Right ventricle myocardium inferior (tissue), 1 donor: ENCODE results near the gene IGLON5. TPM values are rescaled to one million over a fixed set of nuclear protein-coding genes. Genes with fewer than 3 reads are reported as not detected.

Experiments
- ATAC-seq: fragments of 200-7000 bp; cut with Tn5 transposase; one replicate; pipeline ENCODE4 v1.9.1; 2020; ENCODE audit warnings: mild to moderate bottlenecking, moderate library complexity
- DNase-seq: peaks from one replicate; pipeline ENCODE4 v3.0.0; 2021; ENCODE audit errors: missing footprints
- intact Hi-C: fragments of 100-400 bp; cut with DNase I; formaldehyde crosslinking; loops from one replicate; pipeline ENCODE4 v1.11.0; 2022
- long read RNA-seq: library from polyadenylated mRNA; unstranded; transcript quantifications from one replicate; pipeline ENCODE4 v2.0.0, GENCODE V29; 2021
- total RNA-seq: library from RNA; stranded (reverse); fragmentation: NEBNext Ultra II Directional; extraction: Animal tissue kit (Norgen Biotek cat#: 25700); gene quantifications from one replicate; pipeline ENCODE4 v1.2.1, GENCODE V29; 2021
- donor health status: DM: no; HTN: yes; CAD: no; lungs with severe emphysema.

Gene IGLON5
- not detected for total RNA-seq
- long read RNA-seq, result 0 reads

- DNase-seq (no peak), ATAC-seq (no peak)
- intact Hi-C loops, result no loop called here
These were observed at the start of gene IGLON5 for GRCh38 chr19:51311351-51312257. Gene IGLON5, plus strand, starts transcription at chr19:51311644. Its CDS starts 204 bp downstream, at chr19:51311848.

- intact Hi-C loops, result no loop called here
- DNase-seq (no peak), ATAC-seq (no peak)
These were observed 47.6 kb upstream of the IGLON5 start for GRCh38 chr19:51263808-51264207.

DNA sequence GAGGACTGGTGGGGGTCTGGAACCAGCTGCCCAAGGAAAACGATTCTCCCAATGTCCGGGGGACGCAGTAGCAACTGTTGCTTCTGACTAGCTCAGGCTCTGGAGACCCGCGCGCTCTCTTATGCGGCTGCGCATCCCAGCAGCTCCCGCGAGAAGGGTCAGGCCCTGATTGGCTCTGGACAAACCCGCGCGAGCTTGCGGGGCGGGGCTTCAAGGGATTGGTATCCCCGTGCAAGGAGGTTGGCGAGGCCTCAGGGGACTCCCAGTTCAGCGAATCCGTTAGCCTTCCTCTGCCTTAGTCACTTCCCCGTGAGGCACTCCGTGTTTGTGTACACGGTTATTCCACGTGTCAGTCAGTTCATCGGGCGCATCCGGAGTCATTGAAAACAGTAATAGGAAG lies 40.4 kb upstream of the IGLON5 start:
- peak; percentile 13 for ATAC-seq
- no peak for DNase-seq
- intact Hi-C loops, result no loop called here

- DNase-seq, result no peak
- intact Hi-C loops, result no loop called here
- ATAC-seq, result no peak
These were observed 39.1 kb upstream of the IGLON5 start for GRCh38 chr19:51272183-51272810.

- DNase-seq, result no peak
- ATAC-seq, result no peak
- intact Hi-C loops, result no loop called here
These were observed 37.2 kb upstream of the IGLON5 start for GRCh38 chr19:51274049-51274770.

- DNase-seq (no peak), ATAC-seq (no peak)
- intact Hi-C loops, result no loop called here
These were observed 34.3 kb upstream of the IGLON5 start for GRCh38 chr19:51277112-51277511.

DNA sequence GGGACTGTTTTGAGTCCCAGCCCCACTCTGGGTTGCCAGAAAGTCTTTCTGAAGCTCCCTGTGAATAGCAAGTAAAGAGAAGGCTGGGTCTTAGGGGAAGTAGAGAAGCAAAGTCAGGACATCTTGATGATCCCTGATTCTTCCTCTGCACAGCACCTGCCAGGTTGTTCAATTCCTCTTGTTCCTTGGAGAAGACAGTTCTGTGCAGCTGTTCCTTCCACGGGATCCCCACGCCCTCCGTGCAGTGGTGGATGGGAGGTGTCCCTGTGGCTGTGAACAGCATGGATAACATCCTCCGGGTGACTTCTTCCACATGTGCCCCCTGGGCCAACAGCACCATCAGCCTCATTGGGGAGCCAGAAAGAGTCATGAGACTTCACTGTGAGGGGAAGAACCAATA lies 29.1 kb upstream of the IGLON5 start:
- ATAC-seq (no peak), DNase-seq (no peak)
- intact Hi-C loops, result no loop called here

DNA sequence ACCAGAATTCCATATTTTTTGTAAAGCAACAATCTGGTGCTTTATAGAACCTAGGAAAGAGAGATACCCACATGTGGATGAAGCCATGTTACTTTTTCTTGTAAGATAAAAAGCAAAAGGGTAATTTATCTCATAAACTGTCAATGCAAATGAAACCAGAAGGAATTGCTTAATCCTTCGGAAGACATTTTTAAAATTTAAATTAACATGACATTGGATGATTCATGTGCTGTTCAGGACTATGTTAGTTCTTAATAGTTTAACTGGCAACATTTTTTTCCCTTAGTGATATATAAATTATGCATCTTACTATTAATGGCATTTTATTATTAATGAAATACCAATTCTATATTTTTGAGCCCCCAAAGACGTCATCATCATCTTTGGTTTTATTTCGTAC lies 25.8 kb upstream of the IGLON5 start:
- intact Hi-C loops, result no loop called here
- no peak for ATAC-seq

DNA sequence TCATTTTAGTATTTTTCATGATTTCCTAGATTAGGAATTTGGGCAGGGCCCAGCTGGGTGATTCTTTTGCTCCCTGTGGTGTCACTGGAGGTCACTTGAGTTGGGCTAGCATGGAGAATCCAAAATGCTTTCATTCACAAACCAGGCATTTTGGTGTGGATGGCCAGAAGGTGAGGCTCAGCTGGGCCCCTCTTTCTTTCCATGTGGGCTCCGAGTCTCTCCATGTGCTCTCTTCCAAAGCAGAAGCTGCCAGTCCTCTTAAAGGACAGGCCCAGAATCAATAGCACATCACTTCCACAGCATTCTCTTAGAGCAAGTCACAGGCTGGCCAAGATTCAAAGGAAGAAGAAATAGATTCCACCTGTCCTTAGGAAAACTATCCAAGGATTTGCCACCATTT lies 21.8 kb upstream of the IGLON5 start:
- no peak for ATAC-seq
- DNase-seq, result no peak
- intact Hi-C loops, result no loop called here

More for the DNA sequence above, 25.8 kb upstream of the IGLON5 start:
- no peak for DNase-seq

GRCh38 chr19:51292971-51293370 lies 18.5 kb upstream of the IGLON5 start:
- ATAC-seq, result peak; percentile 80
- no peak for DNase-seq
- intact Hi-C loops, result no loop called here

- ATAC-seq (no peak), DNase-seq (no peak)
- intact Hi-C loops, result no loop called here
These were observed 17.8 kb upstream of the IGLON5 start for GRCh38 chr19:51293571-51294210.

DNA sequence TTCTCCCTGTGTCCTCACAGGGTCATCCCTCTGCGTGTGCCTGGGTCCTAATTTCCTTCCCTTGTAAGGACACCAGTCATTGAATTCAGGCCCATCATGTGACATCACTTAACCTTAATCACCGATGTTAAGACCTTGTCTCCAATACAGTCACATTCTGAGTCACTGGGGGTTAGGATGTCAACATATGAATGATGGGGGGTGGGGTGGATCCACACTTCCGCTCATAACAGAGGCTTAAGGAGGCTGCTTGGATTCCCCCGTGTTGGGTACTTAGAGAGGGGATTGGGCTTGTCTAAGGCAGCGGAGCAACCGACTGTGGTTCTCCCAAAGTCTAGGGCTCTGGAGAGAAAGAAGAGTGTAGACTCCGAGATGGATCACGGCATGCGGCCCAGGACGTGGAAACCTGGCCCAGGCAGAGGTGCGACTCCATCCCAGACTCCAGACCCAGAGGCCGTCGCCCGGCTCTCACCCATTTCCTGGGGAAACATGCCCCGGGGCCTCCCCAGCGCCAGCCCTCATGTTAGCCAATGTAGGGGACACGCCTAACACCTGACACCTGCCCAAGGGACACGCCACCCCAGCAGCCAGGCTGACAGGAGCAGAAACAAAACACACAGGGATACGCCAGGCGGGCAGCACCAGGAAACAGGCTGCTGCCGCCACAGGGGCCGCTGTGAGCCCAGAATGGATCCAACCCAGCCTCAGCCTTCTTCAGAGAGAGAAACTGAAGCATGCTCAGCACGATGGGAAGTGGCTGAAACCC lies 17.1 kb upstream of the IGLON5 start:
- no peak for DNase-seq
- intact Hi-C loops, result no loop called here
- no peak for ATAC-seq

DNA sequence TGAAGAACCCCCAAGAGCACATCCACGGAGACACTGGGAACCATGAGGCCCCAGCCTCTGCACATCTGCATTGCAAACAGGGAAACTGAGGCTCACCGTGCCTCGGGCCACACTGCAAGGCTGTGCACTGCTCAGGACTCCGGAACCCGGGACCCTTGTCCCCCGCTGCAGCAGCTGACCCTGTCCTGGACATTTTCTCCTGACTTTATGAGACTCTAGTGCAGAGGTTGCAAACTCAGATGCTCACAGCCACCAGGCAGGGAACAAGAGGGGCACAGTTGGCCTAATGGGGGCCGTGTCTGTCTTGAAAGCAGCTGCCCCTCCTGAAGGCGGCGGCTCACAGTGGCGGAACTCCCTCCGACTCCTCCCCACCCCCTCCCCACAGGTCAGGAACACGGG lies 16.5 kb upstream of the IGLON5 start:
- DNase-seq, result no peak
- intact Hi-C loops, result no loop called here
- no peak for ATAC-seq

GRCh38 chr19:51295382-51296126 lies 15.9 kb upstream of the IGLON5 start:
- intact Hi-C loops, result no loop called here
- ATAC-seq (no peak), DNase-seq (no peak)

GRCh38 chr19:51296336-51297093 lies 14.9 kb upstream of the IGLON5 start:
- intact Hi-C loops, result no loop called here
- ATAC-seq, result no peak
- no peak for DNase-seq

DNA sequence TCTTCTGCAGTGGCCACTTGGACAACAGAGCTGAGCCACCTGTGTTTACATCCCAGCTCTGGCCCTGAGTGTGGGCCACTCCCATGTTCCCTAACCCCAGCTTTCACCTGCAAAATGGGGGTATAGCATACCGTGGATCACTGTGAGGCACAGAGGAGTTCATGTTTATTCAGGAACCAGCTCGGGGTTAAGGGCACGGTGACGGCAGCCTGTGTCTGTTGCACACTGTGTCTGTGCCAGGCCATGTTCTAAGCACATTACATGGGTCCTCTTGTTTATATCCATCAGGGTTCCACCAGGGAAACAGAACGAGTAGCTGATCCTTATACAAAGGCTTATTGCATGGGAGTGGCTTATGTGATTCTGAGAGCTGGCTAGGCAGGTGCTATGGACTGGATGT lies 14.0 kb upstream of the IGLON5 start:
- no peak for ATAC-seq
- no peak for DNase-seq
- intact Hi-C loops, result no loop called here

- ATAC-seq, result no peak
- no peak for DNase-seq
- intact Hi-C loops, result no loop called here
These were observed 10.2 kb upstream of the IGLON5 start for GRCh38 chr19:51301266-51301665.
